Activated CD4-positive, alpha-beta T cell treated with anti-CD3 and anti-CD28 coated beads for 36 hours (primary cell): Measurements from ENCODE around the gene KIF6. TPM values are rescaled to one million over a fixed set of nuclear protein-coding genes. Genes with fewer than 3 reads are reported as not detected.

Experiments used
- ATAC-seq: fragments of 200-7000 bp; cut with Tn5 transposase; one replicate; pipeline ENCODE4 v1.10.0; 2021; ENCODE audit warnings: mild to moderate bottlenecking, moderate library complexity
- CTCF ChIA-PET: fragments of 350-600 bp; sonication (Branson Sonifier 250); formaldehyde crosslinking; loops from one replicate; lab custom pipeline; 2021; ENCODE audit warnings: antibody characterized with exemption; lab: Charles Lee
- POLR2A ChIA-PET: fragments of 350-600 bp; sonication (Branson Sonifier 250); formaldehyde crosslinking; loops from one replicate; lab custom pipeline; 2021; ENCODE audit warnings: antibody characterized with exemption, inconsistent platforms; lab: Charles Lee
- DNase-seq: peaks from one replicate; pipeline ENCODE4 v3.0.0-alpha.2; 2020
- H3K27ac Mint-ChIP-seq: one replicate; pipeline ENCODE4 v1.8.0; 2021; ENCODE audit warnings: mixed read lengths
- H3K27me3 Mint-ChIP-seq: one replicate; pipeline ENCODE4 v1.8.0; 2021; ENCODE audit warnings: mixed read lengths
- H3K36me3 Mint-ChIP-seq: one replicate; pipeline ENCODE4 v1.8.0; 2021; ENCODE audit warnings: low read depth, mixed read lengths
- H3K4me1 Mint-ChIP-seq: one replicate; pipeline ENCODE4 v1.8.0; 2021; ENCODE audit warnings: mixed read lengths
- H3K4me3 Mint-ChIP-seq: one replicate; pipeline ENCODE4 v1.8.0; 2021; ENCODE audit warnings: mild to moderate bottlenecking, moderate library complexity, mixed read lengths
- H3K9me3 Mint-ChIP-seq: one replicate; pipeline ENCODE4 v1.8.0; 2021; ENCODE audit warnings: low read depth, mixed read lengths
- intact Hi-C, 2 experiments: fragments of 100-400 bp; cut with DNase I in 1 of 2; cut with micrococcal nuclease in 1 of 2; formaldehyde crosslinking; loops; one replicate each; pipeline versions ENCODE4 v1.14.2 to v1.15.1; 2022 to 2024; cut with DNase I, micrococcal nuclease
- total RNA-seq, 2 experiments: library from RNA; stranded (reverse); gene quantifications; one replicate each; pipeline ENCODE4 v1.2.3, GENCODE V29; 2021

Gene KIF6
- total RNA-seq, 2 experiments from 2014 or later = 0.43 to 0.49 TPM

DNA sequence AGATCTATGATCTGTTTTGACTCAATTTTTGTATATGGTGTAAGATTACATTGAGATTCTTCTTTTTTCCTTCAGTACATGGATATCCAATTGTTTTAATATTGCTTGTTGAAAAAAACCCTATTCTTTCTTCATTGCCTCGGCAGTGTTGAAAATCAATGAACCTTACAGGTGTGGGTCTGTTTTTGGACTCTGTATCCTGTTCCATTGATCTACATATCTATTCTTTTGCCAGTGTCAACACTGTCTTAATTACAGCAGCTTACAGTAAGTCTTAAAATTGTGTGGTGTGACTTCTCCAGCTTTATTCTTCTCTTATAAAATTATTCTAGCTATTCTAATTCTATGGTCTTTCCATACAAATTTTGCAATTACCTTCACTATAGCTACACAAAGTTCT lies 320.9 kb downstream of the KIF6 start:
- CTCF ChIA-PET = no interaction called here
- no peaks in the 10 kb centered on the region for H3K36me3 Mint-ChIP-seq
- no peak for DNase-seq
- H3K9me3 Mint-ChIP-seq = no peaks in the 10 kb centered on the region
- no peaks in the 10 kb centered on the region for H3K27me3 Mint-ChIP-seq
- intact Hi-C loops = no loop called here
- no peak overlapping the region for H3K4me3 Mint-ChIP-seq
- no peak for ATAC-seq
- H3K4me1 Mint-ChIP-seq = no peaks in the 10 kb centered on the region
- POLR2A ChIA-PET = no interaction called here
- H3K27ac Mint-ChIP-seq = no peak overlapping the region

DNA sequence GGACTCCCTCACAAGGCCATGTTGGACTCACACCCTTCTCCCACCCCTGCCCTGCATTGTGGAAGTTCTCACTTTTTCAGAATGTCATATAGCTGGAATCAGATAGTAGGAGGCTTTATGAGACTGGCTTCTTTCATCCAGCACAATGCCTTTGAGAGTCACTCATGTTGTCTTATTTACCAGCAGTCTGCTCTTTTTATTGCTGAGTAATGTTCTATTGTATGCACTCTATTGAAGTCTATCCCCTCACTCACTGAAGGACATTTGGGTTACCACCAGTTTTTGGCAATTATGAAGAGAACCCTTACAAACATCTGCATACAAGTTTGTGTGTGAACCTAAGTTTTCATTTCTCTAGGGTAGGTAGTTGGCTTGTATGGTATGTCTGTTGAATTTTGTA lies 321.9 kb downstream of the KIF6 start:
- ChIA-PET CTCF (no interaction called here), POLR2A (no interaction called here)
- no peaks in the 10 kb centered on the region for H3K27me3 Mint-ChIP-seq
- H3K9me3 Mint-ChIP-seq = no peaks in the 10 kb centered on the region
- ATAC-seq = no peak
- no peak for DNase-seq
- H3K36me3 Mint-ChIP-seq = no peaks in the 10 kb centered on the region
- H3K4me1 Mint-ChIP-seq = no peaks in the 10 kb centered on the region
- H3K4me3 Mint-ChIP-seq = no peak overlapping the region
- H3K27ac Mint-ChIP-seq = no peak overlapping the region
- intact Hi-C loops = no loop called here

DNA sequence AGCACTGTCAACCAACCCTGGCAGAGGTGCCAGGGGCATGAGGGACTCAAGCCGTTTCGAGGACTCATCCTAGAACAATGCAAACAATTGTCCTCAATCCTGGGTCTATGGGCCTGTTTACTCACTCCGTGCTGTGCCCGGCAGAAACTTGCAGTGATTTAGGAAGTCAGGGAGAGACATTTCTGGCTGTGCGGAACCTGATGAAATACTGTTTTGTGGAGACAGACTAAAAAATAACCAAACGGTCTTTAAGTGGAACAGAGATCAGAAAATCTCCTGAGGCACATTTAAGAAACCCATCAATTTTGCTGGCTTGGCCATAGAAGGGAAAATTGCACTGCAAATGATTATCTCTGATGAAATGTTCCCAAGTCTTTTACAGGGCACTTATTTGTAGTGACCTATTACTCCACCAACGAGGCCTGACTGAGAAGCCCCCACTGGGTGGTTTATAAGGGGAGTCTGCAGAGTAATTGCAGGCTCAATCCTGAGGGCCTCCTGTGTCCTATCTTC lies 322.9 kb downstream of the KIF6 start:
- POLR2A ChIA-PET = no interaction called here

DNA sequence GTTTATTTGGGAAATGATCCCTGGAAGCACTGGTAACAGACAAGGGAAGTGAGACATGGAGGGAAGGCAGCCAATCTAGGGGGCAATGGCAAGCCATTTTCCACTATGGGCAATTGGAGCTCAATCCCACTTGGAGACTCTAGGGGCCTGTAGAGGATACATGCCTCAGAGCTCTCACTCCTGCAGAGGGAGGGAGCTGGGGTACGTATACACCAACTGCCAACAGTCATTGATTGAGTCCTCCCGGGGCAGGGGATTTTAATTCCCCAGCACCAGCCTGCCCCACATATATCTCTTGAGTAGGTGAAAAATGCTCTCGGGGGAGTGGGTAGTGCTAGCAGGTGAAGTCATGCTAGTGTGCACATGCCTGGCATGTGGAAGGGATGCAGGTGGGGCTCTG lies 323.8 kb downstream of the KIF6 start:
- no peaks in the 10 kb centered on the region for H3K27me3 Mint-ChIP-seq
- H3K4me1 Mint-ChIP-seq = no peaks in the 10 kb centered on the region
- no peaks in the 10 kb centered on the region for H3K9me3 Mint-ChIP-seq
- no peak overlapping the region for H3K27ac Mint-ChIP-seq
- intact Hi-C loops = no loop called here
- CTCF ChIA-PET = no interaction called here
- POLR2A ChIA-PET = no interaction called here
- no peak for DNase-seq
- ATAC-seq = no peak
- no peak overlapping the region for H3K4me3 Mint-ChIP-seq
- no peaks in the 10 kb centered on the region for H3K36me3 Mint-ChIP-seq

More for the DNA sequence above, 322.9 kb downstream of the KIF6 start:
- CTCF ChIA-PET = no interaction called here
- intact Hi-C loops = no loop called here
- no peak overlapping the region for H3K27ac Mint-ChIP-seq
- H3K9me3 Mint-ChIP-seq = no peaks in the 10 kb centered on the region
- ATAC-seq = no peak
- no peak overlapping the region for H3K4me3 Mint-ChIP-seq
- no peaks in the 10 kb centered on the region for H3K27me3 Mint-ChIP-seq
- no peaks in the 10 kb centered on the region for H3K4me1 Mint-ChIP-seq
- H3K36me3 Mint-ChIP-seq = no peaks in the 10 kb centered on the region
- no peak for DNase-seq

DNA sequence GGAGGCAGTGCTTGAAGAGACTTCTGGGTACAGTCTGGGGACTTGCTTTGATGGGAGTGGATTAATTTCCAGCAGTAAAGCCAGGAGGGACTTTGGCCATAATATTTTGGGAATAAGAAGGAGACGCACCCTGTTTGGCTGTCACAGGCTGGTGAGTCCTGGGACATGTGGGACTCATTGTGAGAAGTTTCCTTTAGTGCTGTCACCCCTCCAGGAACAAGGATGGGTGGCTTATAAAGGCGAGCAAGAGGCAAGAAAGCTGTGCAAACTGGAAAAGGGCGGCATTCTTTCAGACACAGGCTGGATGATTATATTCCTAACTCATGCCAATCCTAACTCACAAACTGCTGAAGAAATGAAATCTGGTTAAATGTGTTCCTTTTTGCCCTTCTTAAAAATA lies 325.2 kb downstream of the KIF6 start:
- intact Hi-C loops = no loop called here
- H3K4me3 Mint-ChIP-seq = no peak overlapping the region
- POLR2A ChIA-PET = no interaction called here
- CTCF ChIA-PET = no interaction called here
- H3K9me3 Mint-ChIP-seq = no peaks in the 10 kb centered on the region
- H3K27me3 Mint-ChIP-seq = no peaks in the 10 kb centered on the region
- no peaks in the 10 kb centered on the region for H3K36me3 Mint-ChIP-seq
- no peak overlapping the region for H3K27ac Mint-ChIP-seq
- no peak for ATAC-seq
- no peak for DNase-seq
- no peaks in the 10 kb centered on the region for H3K4me1 Mint-ChIP-seq

DNA sequence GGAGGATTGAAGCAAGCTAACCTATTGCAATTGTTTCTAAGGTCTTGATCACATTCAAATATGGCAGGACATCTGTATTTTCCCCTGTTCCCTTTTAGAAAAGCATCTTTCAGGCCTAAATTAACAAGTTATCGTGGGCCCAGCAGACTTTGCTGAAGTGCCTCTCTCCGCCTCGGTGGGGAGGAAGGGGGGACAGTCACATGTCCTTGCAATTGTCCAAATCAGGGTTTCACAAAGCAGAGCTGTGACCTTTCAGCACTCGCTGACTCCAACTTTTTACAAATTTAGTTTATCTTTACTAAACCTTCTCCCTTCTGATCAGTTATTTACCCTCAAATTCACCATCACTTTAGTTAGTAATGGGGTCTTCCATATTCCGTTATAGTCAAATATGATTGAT lies 328.4 kb downstream of the KIF6 start:
- Mint-ChIP-seq H3K36me3 (no peaks in the 10 kb centered on the region), H3K4me1 (no peaks in the 10 kb centered on the region), H3K27ac (no peak overlapping the region), H3K27me3 (no peaks in the 10 kb centered on the region), H3K4me3 (no peak overlapping the region), H3K9me3 (no peaks in the 10 kb centered on the region)
- no peak for ATAC-seq
- intact Hi-C loops = no loop called here
- no peak for DNase-seq
- ChIA-PET CTCF (no interaction called here), POLR2A (no interaction called here)

DNA sequence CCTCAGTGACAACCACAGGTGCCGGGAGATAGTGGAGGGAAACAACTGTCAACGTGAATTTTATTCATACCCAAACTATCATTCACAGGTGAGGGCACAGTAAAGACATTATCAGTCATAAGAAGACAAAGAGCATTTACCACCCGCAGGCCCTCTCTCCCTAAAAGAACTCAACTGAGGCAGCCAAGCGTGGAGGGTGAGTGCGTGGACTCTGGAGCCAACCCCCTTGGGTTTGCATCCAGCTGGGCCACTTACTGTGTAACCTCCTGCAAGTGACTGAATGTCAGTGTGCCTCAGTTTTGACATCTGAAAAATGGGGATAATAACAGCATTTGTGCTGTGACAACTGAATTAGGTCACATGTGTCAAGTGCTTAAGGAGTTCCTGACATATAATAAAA lies 332.1 kb downstream of the KIF6 start:
- POLR2A ChIA-PET = no interaction called here
- intact Hi-C loops = no loop called here
- ATAC-seq = no peak
- Mint-ChIP-seq H3K4me3 (no peak overlapping the region), H3K36me3 (no peaks in the 10 kb centered on the region), H3K27me3 (peaks cover 5% of the 10 kb centered on the region), H3K9me3 (no peaks in the 10 kb centered on the region), H3K4me1 (no peaks in the 10 kb centered on the region), H3K27ac (no peak overlapping the region)
- CTCF ChIA-PET = no interaction called here
- no peak for DNase-seq

DNA sequence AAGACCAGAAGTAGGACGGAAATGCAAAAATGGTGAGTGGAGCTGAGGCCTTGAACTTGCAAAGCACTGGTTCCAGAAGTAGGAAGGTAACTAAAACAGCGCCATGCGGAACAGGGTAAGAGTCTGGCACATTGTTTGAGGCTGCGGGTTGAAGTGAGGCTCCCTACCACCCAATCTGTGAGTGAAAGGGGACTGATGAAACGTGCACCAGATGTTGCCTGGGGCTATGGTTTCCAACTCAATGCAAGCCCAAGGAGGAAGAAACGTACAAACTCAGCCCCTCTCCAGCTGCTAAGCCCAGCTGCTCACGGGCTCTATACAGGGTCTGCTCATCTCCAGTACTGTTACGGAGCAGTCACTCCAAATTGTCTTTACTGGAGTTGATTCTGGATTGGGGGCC lies 334.0 kb downstream of the KIF6 start:
- Mint-ChIP-seq H3K4me3 (no peak overlapping the region), H3K27ac (no peak overlapping the region), H3K36me3 (no peaks in the 10 kb centered on the region), H3K4me1 (no peaks in the 10 kb centered on the region), H3K27me3 (peaks cover 10% of the 10 kb centered on the region), H3K9me3 (no peaks in the 10 kb centered on the region)
- no peak for ATAC-seq
- ChIA-PET POLR2A (no interaction called here), CTCF (interaction anchor here (0.8 to 1.0 kb wide), 2 partner anchors 29 to 281 kb away, joined by 3 to 4 read pairs; no protein-coding TSS in a partner anchor)
- DNase-seq = no peak
- intact Hi-C loops = no loop called here

DNA sequence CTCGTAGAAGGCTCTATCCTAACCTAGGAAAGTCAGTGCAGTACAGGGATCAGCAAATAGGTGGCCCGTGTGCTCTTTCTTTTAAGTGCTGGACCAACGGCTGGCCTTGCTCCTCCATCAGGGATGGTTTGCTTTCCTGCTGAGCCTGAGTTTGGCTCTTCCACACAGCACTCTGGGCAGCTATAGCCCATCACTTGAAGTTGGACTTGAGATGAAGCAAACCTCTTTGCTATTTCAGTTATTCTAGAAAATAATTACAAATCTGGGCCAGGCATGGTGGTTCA lies 335.8 kb downstream of the KIF6 start:
- no peaks in the 10 kb centered on the region for H3K36me3 Mint-ChIP-seq
- H3K27me3 Mint-ChIP-seq = peaks cover 11% of the 10 kb centered on the region
- intact Hi-C loops = no loop called here
- no peaks in the 10 kb centered on the region for H3K9me3 Mint-ChIP-seq
- DNase-seq (no peak), ATAC-seq (no peak)
- ChIA-PET POLR2A (no interaction called here), CTCF (interaction anchor here (0.6 kb wide), 1 partner anchor 41 kb away, joined by 3 read pairs; no protein-coding TSS in a partner anchor)
- H3K4me1 Mint-ChIP-seq = no peaks in the 10 kb centered on the region
- no peak overlapping the region for H3K27ac Mint-ChIP-seq
- H3K4me3 Mint-ChIP-seq = no peak overlapping the region

DNA sequence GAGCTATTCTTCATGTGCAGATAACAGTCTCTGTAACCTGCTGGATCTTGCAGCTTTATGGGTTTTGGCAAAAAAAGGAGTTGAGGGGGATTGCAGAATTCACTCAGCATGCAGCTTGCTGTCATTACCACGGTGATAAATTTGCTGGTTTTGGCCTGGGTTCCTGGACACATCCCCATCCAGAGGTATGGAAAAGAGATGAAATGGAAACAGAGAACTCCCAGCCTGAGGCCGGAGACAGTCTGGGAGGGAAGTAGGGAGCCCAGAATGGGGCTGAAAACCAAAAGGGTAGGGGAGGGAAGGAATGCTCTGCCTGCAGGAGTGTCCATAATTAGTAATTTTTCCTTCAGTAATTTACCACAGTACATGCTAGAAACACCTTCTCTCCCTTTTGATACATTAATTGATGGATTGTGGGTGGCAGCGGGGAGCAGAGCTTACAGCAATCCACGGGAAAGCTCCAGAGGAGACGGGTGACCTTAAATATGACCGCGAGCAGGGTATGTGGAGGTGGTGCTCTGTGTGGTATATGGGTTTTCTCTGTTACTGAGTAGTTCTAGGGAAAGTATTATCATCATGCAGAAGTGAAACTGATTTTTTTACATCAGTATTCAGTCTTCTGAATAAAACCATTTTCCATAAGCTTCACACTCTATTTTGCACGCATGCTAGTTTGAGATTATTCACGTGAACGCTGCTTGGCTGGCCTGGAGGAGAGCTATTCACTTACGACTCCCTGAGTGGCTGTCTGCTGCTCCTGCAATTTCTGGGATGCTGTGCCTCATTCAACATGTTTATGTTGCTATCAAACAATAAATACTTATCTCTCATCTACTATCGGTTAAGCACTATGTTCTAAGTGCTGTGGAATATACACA lies 336.4 kb downstream of the KIF6 start:
- intact Hi-C loops = no loop called here
- POLR2A ChIA-PET = no interaction called here
- DNase-seq (no peak), ATAC-seq (no peak)
- CTCF ChIA-PET = interaction anchor here (0.6 kb wide), 1 partner anchor 40 kb away, joined by 3 read pairs; no protein-coding TSS in a partner anchor
- Mint-ChIP-seq H3K9me3 (no peaks in the 10 kb centered on the region), H3K4me3 (no peak overlapping the region), H3K4me1 (no peaks in the 10 kb centered on the region), H3K27ac (no peak overlapping the region), H3K36me3 (no peaks in the 10 kb centered on the region), H3K27me3 (peaks cover 11% of the 10 kb centered on the region)

DNA sequence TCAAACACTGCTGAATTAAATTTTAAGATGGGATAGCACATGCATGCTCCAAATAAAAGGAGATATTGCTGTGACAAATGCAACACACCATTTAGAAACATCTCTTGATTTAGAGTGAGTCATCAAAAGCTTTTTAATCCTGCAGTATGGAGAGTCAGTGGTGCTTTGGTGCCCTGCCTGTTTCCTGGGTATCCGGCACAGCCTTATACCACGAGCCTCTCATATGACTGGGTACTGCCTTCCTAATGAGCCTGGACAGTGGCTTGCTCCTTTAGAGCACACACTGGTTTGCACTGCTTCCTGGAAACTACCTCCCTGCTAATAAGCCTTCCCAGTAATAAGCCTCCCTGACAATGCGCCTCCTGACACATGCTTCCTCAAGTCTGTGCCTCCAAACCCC lies 337.4 kb downstream of the KIF6 start:
- H3K27ac Mint-ChIP-seq = no peak overlapping the region
- ChIA-PET CTCF (no interaction called here), POLR2A (no interaction called here)
- no peak overlapping the region for H3K4me3 Mint-ChIP-seq
- H3K4me1 Mint-ChIP-seq = no peaks in the 10 kb centered on the region
- H3K9me3 Mint-ChIP-seq = no peaks in the 10 kb centered on the region
- DNase-seq (no peak), ATAC-seq (no peak)
- H3K27me3 Mint-ChIP-seq = peaks cover 11% of the 10 kb centered on the region
- intact Hi-C loops = no loop called here
- H3K36me3 Mint-ChIP-seq = no peaks in the 10 kb centered on the region

DNA sequence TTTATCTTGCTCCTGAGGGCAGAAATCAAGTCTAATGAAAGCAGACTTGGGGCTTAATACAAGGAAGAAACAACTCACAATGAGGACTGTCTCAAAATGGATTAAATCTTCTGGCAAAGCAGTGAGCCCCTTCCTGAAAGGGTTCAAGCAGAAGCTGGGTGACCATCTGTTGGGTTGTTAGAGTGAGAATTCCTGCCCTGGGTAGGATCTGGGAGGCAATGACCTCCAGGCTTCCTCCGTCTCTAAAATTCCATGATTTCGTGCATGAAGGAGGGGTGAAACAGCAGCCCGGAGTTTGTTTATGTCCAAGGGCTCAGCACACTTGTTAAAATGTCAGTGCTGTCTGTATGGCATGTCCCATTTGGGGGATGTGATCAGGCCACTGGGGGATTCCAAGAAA lies 338.7 kb downstream of the KIF6 start:
- H3K4me1 Mint-ChIP-seq = no peaks in the 10 kb centered on the region
- H3K9me3 Mint-ChIP-seq = no peaks in the 10 kb centered on the region
- H3K27me3 Mint-ChIP-seq = peaks cover 13% of the 10 kb centered on the region
- no peaks in the 10 kb centered on the region for H3K36me3 Mint-ChIP-seq
- ChIA-PET POLR2A (no interaction called here), CTCF (interaction anchor here (0.9 kb wide), 1 partner anchor 9 kb away, joined by 3 read pairs; no protein-coding TSS in a partner anchor)
- intact Hi-C loops = no loop called here
- no peak overlapping the region for H3K27ac Mint-ChIP-seq
- DNase-seq (no peak), ATAC-seq (no peak)
- H3K4me3 Mint-ChIP-seq = no peak overlapping the region
